Muscle layer of colon (tissue), 2 donors: ENCODE results near the gene PSMD13.
A peak's percentile ranks its signal among the peaks of the same experiment; 100 is the strongest.

Experiments
- H3K27ac ChIP-seq: one replicate; pipeline ENCODE4 v1.7.0; 2013; ENCODE audit warnings: low read depth, mild to moderate bottlenecking, low read length, moderate library complexity
- H3K27me3 ChIP-seq, 2 donors: one replicate each; pipeline ENCODE4 v1.7.0; 2013; ENCODE audit warnings: low read length in 2 of 2, mild to moderate bottlenecking in 2 of 2; ENCODE audit not compliant: insufficient read depth in 2 of 2, control insufficient read depth in 1 of 2
- H3K36me3 ChIP-seq: one replicate; pipeline ENCODE4 v1.7.0; 2013; ENCODE audit warnings: mild to moderate bottlenecking, low read length; ENCODE audit not compliant: insufficient read depth
- H3K4me1 ChIP-seq: one replicate; pipeline ENCODE4 v1.7.0; 2013; ENCODE audit warnings: mild to moderate bottlenecking, low read length; ENCODE audit not compliant: insufficient read depth
- H3K4me3 ChIP-seq, 2 donors: one replicate each; pipeline ENCODE4 v1.7.0; 2013; ENCODE audit warnings: low read length in 2 of 2, low read depth in 1 of 2, mild to moderate bottlenecking in 1 of 2, moderate library complexity in 1 of 2
- H3K9ac ChIP-seq: one replicate; pipeline ENCODE4 v1.7.0; 2013; ENCODE audit warnings: low read length
- H3K9me3 ChIP-seq: one replicate; pipeline ENCODE4 v1.7.0; 2013; ENCODE audit warnings: mild to moderate bottlenecking, low read length
- donor health status: abdominal sarcoma.
- donor health status: Adenocarcinoma of cecum.

PSMD13 gene

GRCh38 chr11:206526-207207 lies 30.1 kb upstream of the PSMD13 start:
- H3K27ac ChIP-seq: peak overlapping the region; percentile 92
- H3K36me3 ChIP-seq: peaks cover 66% of the 10 kb centered on the region
- H3K4me1 ChIP-seq: peaks cover 40% of the 10 kb centered on the region
- no peaks in the 10 kb centered on the region for H3K9me3 ChIP-seq
- H3K4me3 ChIP-seq: peak overlapping the region; percentile 63 to 99
- no peaks in the 10 kb centered on the region for H3K27me3 ChIP-seq
- H3K9ac ChIP-seq: peak overlapping the region; percentile 92

- Histone ChIP-seq H3K4me1 (peaks cover 40% of the 10 kb centered on the region), H3K36me3 (peaks cover 66% of the 10 kb centered on the region), H3K27me3 (no peaks in the 10 kb centered on the region), H3K9me3 (no peaks in the 10 kb centered on the region), H3K9ac (peak within 1 kb of the TSS; percentile 99), H3K27ac (peak within 1 kb of the TSS; percentile 92), H3K4me3 (peak within 1 kb of the TSS; percentile 63 to 99)
These were observed 29.4 kb upstream of the PSMD13 start, which contains the start of the genes BET1L and RIC8A for GRCh38 chr11:207208-207862. Gene BET1L, minus strand, starts transcription at chr11:207399. Its CDS starts 78 bp downstream, at chr11:207321. Gene RIC8A, plus strand, starts transcription at chr11:207708. Its CDS starts 1,147 bp downstream, at chr11:208855.

GRCh38 chr11:207863-208180 lies 29.0 kb upstream of the PSMD13 start:
- peak overlapping the region; percentile 53 to 99 for H3K4me3 ChIP-seq
- no peaks in the 10 kb centered on the region for H3K27me3 ChIP-seq
- peak overlapping the region; percentile 92 for H3K27ac ChIP-seq
- peaks cover 68% of the 10 kb centered on the region for H3K36me3 ChIP-seq
- no peaks in the 10 kb centered on the region for H3K9me3 ChIP-seq
- peak overlapping the region; percentile 99 for H3K9ac ChIP-seq
- H3K4me1 ChIP-seq: peaks cover 40% of the 10 kb centered on the region

- Histone ChIP-seq H3K9ac (peak overlapping the region; percentile 99), H3K4me3 (peak overlapping the region; percentile 53 to 99), H3K36me3 (peaks cover 69% of the 10 kb centered on the region), H3K4me1 (peaks cover 40% of the 10 kb centered on the region), H3K27ac (peak overlapping the region; percentile 92), H3K9me3 (no peaks in the 10 kb centered on the region), H3K27me3 (no peaks in the 10 kb centered on the region)
These were observed 28.4 kb upstream of the PSMD13 start for GRCh38 chr11:208181-208916.

- H3K27ac ChIP-seq: peak overlapping the region; percentile 92
These were observed 27.9 kb upstream of the PSMD13 start for GRCh38 chr11:208917-209260.

GRCh38 chr11:209275-210121 lies 27.3 kb upstream of the PSMD13 start:
- H3K4me1 ChIP-seq: peaks cover 40% of the 10 kb centered on the region
- peak overlapping the region; percentile 40 for H3K9ac ChIP-seq
- H3K4me3 ChIP-seq: peak overlapping the region; percentile 53 to 99
- H3K27ac ChIP-seq: peak overlapping the region; percentile 92
- no peaks in the 10 kb centered on the region for H3K9me3 ChIP-seq
- peaks cover 68% of the 10 kb centered on the region for H3K36me3 ChIP-seq
- H3K27me3 ChIP-seq: no peaks in the 10 kb centered on the region

More at GRCh38 chr11:208917-209260, 27.9 kb upstream of the PSMD13 start:
- Histone ChIP-seq H3K27me3 (no peaks in the 10 kb centered on the region), H3K4me1 (peaks cover 40% of the 10 kb centered on the region), H3K9ac (peak overlapping the region; percentile 40), H3K4me3 (peak overlapping the region; percentile 53 to 99), H3K36me3 (peaks cover 69% of the 10 kb centered on the region), H3K9me3 (no peaks in the 10 kb centered on the region)

GRCh38 chr11:210122-210802 lies 26.5 kb upstream of the PSMD13 start:
- peak overlapping the region; percentile 35 for H3K9ac ChIP-seq
- no peaks in the 10 kb centered on the region for H3K9me3 ChIP-seq
- H3K4me3 ChIP-seq: peak overlapping the region; percentile 53 to 99
- no peaks in the 10 kb centered on the region for H3K27me3 ChIP-seq
- H3K4me1 ChIP-seq: peaks cover 36% of the 10 kb centered on the region
- H3K27ac ChIP-seq: no peak overlapping the region
- peaks cover 68% of the 10 kb centered on the region for H3K36me3 ChIP-seq

- H3K27ac ChIP-seq: no peak overlapping the region
- peak overlapping the region; percentile 25 for H3K9ac ChIP-seq
These were observed 26.0 kb upstream of the PSMD13 start for GRCh38 chr11:210803-211180.

GRCh38 chr11:211295-211694 lies 25.5 kb upstream of the PSMD13 start:
- no peak overlapping the region for H3K9ac ChIP-seq
- peaks cover 26% of the 10 kb centered on the region for H3K4me1 ChIP-seq
- H3K27ac ChIP-seq: no peak overlapping the region
- H3K36me3 ChIP-seq: peaks cover 68% of the 10 kb centered on the region
- no peaks in the 10 kb centered on the region for H3K9me3 ChIP-seq
- H3K4me3 ChIP-seq: no peak overlapping the region
- H3K27me3 ChIP-seq: no peaks in the 10 kb centered on the region

More at GRCh38 chr11:210803-211180, 26.0 kb upstream of the PSMD13 start:
- Histone ChIP-seq H3K4me1 (peaks cover 31% of the 10 kb centered on the region), H3K36me3 (peaks cover 68% of the 10 kb centered on the region), H3K9me3 (no peaks in the 10 kb centered on the region), H3K4me3 (peak overlapping the region in 1 of 2 donors; percentile 99), H3K27me3 (no peaks in the 10 kb centered on the region)

GRCh38 chr11:211741-212140 lies 25.0 kb upstream of the PSMD13 start:
- Histone ChIP-seq H3K36me3 (peaks cover 70% of the 10 kb centered on the region), H3K9ac (no peak overlapping the region), H3K4me3 (no peak overlapping the region), H3K4me1 (peaks cover 24% of the 10 kb centered on the region), H3K27me3 (no peaks in the 10 kb centered on the region), H3K27ac (no peak overlapping the region), H3K9me3 (no peaks in the 10 kb centered on the region)
